Measurements from ENCODE around the gene TEAD1. TPM values are rescaled to one million over a fixed set of nuclear protein-coding genes. Genes with fewer than 3 reads are reported as not detected.
A peak's percentile ranks its signal among the peaks of the same experiment; 100 is the strongest.

The TEAD1 gene
- total RNA-seq, 6 experiments from 2014 or later, result 28.3 to 41.5 (median 32.2) TPM

- H3K4me1 ChIP-seq, result peaks cover 0 to 42% (median 6%) of the 10 kb centered on the region in 4 donors
- DNase-seq, result no peak
- no peak for ATAC-seq
- H3K4me3 ChIP-seq, result no peak overlapping the region
- intact Hi-C loops (cut with DNase I), result no loop called here
- no peak overlapping the region for H3K27ac ChIP-seq
- TF ChIP-seq POLR2A (IDR thresholded peaks at IDR 0.05), result no peak
- no peak for TF ChIP-seq CTCF (IDR thresholded peaks at IDR 0.05)
- WGBS (ENCODE audit: insufficient coverage, low coverage, low lambda C conversion rate, missing lambda C conversion rate), result 74% methylated on average over 3 of the region's 3 CpGs
- no peaks in the 10 kb centered on the region for H3K27me3 ChIP-seq
- H3K36me3 ChIP-seq, result no peaks in the 10 kb centered on the region
- H3K9me3 ChIP-seq, result no peaks in the 10 kb centered on the region
Measured at GRCh38 chr11:12689029-12689755, 15.0 kb downstream of the TEAD1 start.

GRCh38 chr11:12690663-12691062 is 16.4 kb downstream of the TEAD1 start:
- Histone ChIP-seq H3K27me3 (no peaks in the 10 kb centered on the region), H3K9me3 (no peaks in the 10 kb centered on the region), H3K36me3 (no peaks in the 10 kb centered on the region), H3K27ac (peak overlapping the region in 1 of 3 donors; percentile 92), H3K4me3 (no peak overlapping the region), H3K4me1 (peaks cover 0 to 48% (median 14%) of the 10 kb centered on the region in 4 donors)
- ATAC-seq (no peak), DNase-seq (no peak)
- 97% methylated on average over 5 of the region's 8 CpGs for WGBS (ENCODE audit: insufficient coverage, low coverage, low lambda C conversion rate, missing lambda C conversion rate)
- intact Hi-C loops (cut with DNase I), result no loop called here
- TF ChIP-seq CTCF (IDR thresholded peaks at IDR 0.05), result no peak
- TF ChIP-seq POLR2A (IDR thresholded peaks at IDR 0.05), result no peak

GRCh38 chr11:12691473-12691872 is 17.3 kb downstream of the TEAD1 start:
- Histone ChIP-seq H3K4me1 (peaks cover 0 to 56% (median 18%) of the 10 kb centered on the region in 4 donors), H3K36me3 (no peaks in the 10 kb centered on the region), H3K4me3 (no peak overlapping the region), H3K27ac (peak overlapping the region; percentile 92 to 97 (median 92)), H3K27me3 (no peaks in the 10 kb centered on the region), H3K9me3 (no peaks in the 10 kb centered on the region)
- WGBS (ENCODE audit: insufficient coverage, low coverage, low lambda C conversion rate, missing lambda C conversion rate), result 25% methylated on average over 4 of the region's 4 CpGs
- DNase-seq (no peak), ATAC-seq (no peak)
- no peak for TF ChIP-seq CTCF (IDR thresholded peaks at IDR 0.05)
- no peak for TF ChIP-seq POLR2A (IDR thresholded peaks at IDR 0.05)
- intact Hi-C loops (cut with DNase I), result no loop called here

- peak overlapping the region; percentile 2 to 14 (median 11) for H3K4me3 ChIP-seq
- DNase-seq (peak; percentile 91 to 98 (median 93)), ATAC-seq (peak; percentile 78 to 93 (median 86))
- WGBS (ENCODE audit: insufficient coverage, low coverage, low lambda C conversion rate, missing lambda C conversion rate), result 17% methylated on average over 11 of the region's 14 CpGs
- no peaks in the 10 kb centered on the region for H3K36me3 ChIP-seq
- no peaks in the 10 kb centered on the region for H3K27me3 ChIP-seq
- H3K4me1 ChIP-seq, result peaks cover 0 to 65% (median 19%) of the 10 kb centered on the region in 4 donors
- peak overlapping the region; percentile 92 to 97 (median 92) for H3K27ac ChIP-seq
- TF ChIP-seq CTCF (IDR thresholded peaks at IDR 0.05), result no peak
- peak; percentile 65 for TF ChIP-seq POLR2A (IDR thresholded peaks at IDR 0.05)
- intact Hi-C loops (cut with DNase I), result no loop called here
- H3K9me3 ChIP-seq, result no peaks in the 10 kb centered on the region
Measured at GRCh38 chr11:12692229-12693075, 18.2 kb downstream of the TEAD1 start.
